Transverse colon (tissue), 4 donors: ENCODE measurements around the gene EVI5. TPM values are rescaled to one million over a fixed set of nuclear protein-coding genes. Genes with fewer than 3 reads are reported as not detected.

Source experiments
- DNase-seq: peaks from one replicate; pipeline ENCODE4 v3.0.0-alpha.2; 2019
- H3K27ac ChIP-seq, 4 donors: fragments of 200-600 bp; sonication (generic); 2 replicates each; pipeline ENCODE4 v1.5.1; 2016 to 2018; ENCODE audit warnings: inconsistent platforms in 4 of 4
- H3K27me3 ChIP-seq: fragments of 200-600 bp; sonication (generic); 2 replicates; pipeline ENCODE4 v1.5.1; 2017; ENCODE audit warnings: inconsistent platforms
- H3K36me3 ChIP-seq, 4 donors: fragments of 200-600 bp; sonication (generic); 2 replicates each; pipeline ENCODE4 v1.5.1; 2017 to 2019; ENCODE audit warnings: inconsistent platforms in 4 of 4
- H3K4me1 ChIP-seq, 4 donors: fragments of 200-600 bp; sonication (generic); 2 replicates each; pipeline ENCODE4 v1.5.1; 2017 to 2020; ENCODE audit warnings: inconsistent platforms in 4 of 4
- H3K4me3 ChIP-seq, 4 donors: fragments of 200-600 bp; sonication (generic); 1 replicate in 1 of 4; 2 replicates in 3 of 4; pipeline versions ENCODE4 v1.5.1 to v1.6.1; 2017 to 2019; ENCODE audit warnings: inconsistent platforms in 4 of 4
- H3K9me3 ChIP-seq, 2 donors: fragments of 200-600 bp; sonication (generic); 2 replicates each; pipeline ENCODE4 v1.5.1; 2017 to 2019; ENCODE audit warnings: inconsistent platforms in 2 of 2
- CTCF ChIP-seq, 5 experiments: fragments of 200-600 bp in 3 of 5; fragments of 450-650 bp in 2 of 5; sonication (generic) in 3 of 5; IDR thresholded peaks; 1 replicate in 2 of 5; 2 replicates in 3 of 5; pipeline ENCODE4 v1.5.1; 2016 to 2017; ENCODE audit warnings: antibody characterized with exemption in 5 of 5, inconsistent platforms in 3 of 5, mild to moderate bottlenecking in 2 of 5, moderate library complexity in 1 of 5
- EP300 ChIP-seq: sonication (generic); formaldehyde crosslinking; IDR thresholded peaks from one replicate; pipeline ENCODE4 v1.6.1; 2017; ENCODE audit warnings: antibody characterized with exemption, low read depth
- POLR2A ChIP-seq: fragments of 450-650 bp; IDR thresholded peaks from one replicate; pipeline ENCODE4 v1.6.1; 2016; ENCODE audit warnings: antibody characterized with exemption, mild to moderate bottlenecking, moderate library complexity
- POLR2AphosphoS5 ChIP-seq, 3 donors: sonication (generic); formaldehyde crosslinking; IDR thresholded peaks; one replicate each; pipeline ENCODE4 v1.6.1; 2016; ENCODE audit warnings: antibody characterized with exemption in 3 of 3
- WGBS, 2 donors: methylation state at CpG; one replicate each; pipeline ENCODE4 v1.1.5; 2018; ENCODE audit warnings: low coverage in 1 of 2; 5-methylcytosine and 5-hydroxymethylcytosine counted together
- in situ Hi-C, 4 donors: fragments of 200-750 bp; cut with MboI; loops; one replicate each; pipeline versions ENCODE4 v1.15.0 to v1.15.1; 2017; ENCODE audit warnings: low sequenced_read_pairs in 3 of 4, low pct_ligation_motif_present in 1 of 4, low pct_unique_long_range_greater_than_20kb in 1 of 4
- intact Hi-C: fragments of 100-400 bp; cut with DNase I; formaldehyde crosslinking; loops from one replicate; pipeline ENCODE4 v1.15.1; 2023; ENCODE audit warnings: low total_unique reads
- total RNA-seq, 4 donors: library from RNA; depleted of rRNA; stranded (reverse); fragments of >200 nt; gene quantifications; one replicate each; pipeline ENCODE4 v1.1.0, GENCODE V29; 2016

Gene EVI5
- total RNA-seq, 4 donors from 2014 or later, result 10.5 to 57.6 (median 15.3) TPM

GRCh38 chr1:92466683-92467352 lies 318.1 kb downstream of the EVI5 start:
- Histone ChIP-seq H3K9me3 (no peaks in the 10 kb centered on the region), H3K27me3 (no peaks in the 10 kb centered on the region), H3K4me3 (no peak overlapping the region), H3K27ac (no peak overlapping the region), H3K36me3 (no peaks in the 10 kb centered on the region), H3K4me1 (peaks cover 0 to 10% (median 4%) of the 10 kb centered on the region in 4 donors)
- TF ChIP-seq POLR2AphosphoS5 (IDR thresholded peaks at IDR 0.05) (no peak), EP300 (no peak), POLR2A (no peak), CTCF (IDR thresholded peaks at IDR 0.05) (no peak)
- in situ Hi-C loops (no loop called here), intact Hi-C loops (no loop called here)
- 78 to 83% methylated on average over 1 of the region's 1 CpG for WGBS, 2 donors
- DNase-seq, result no peak

GRCh38 chr1:92465256-92465647 lies 319.7 kb downstream of the EVI5 start:
- no peak for DNase-seq
- H3K9me3 ChIP-seq, result no peaks in the 10 kb centered on the region
- peaks cover 0 to 10% (median 4%) of the 10 kb centered on the region in 4 donors for H3K4me1 ChIP-seq
- in situ Hi-C loops (no loop called here), intact Hi-C loops (no loop called here)
- TF ChIP-seq POLR2A, result no peak
- TF ChIP-seq EP300, result no peak
- TF ChIP-seq POLR2AphosphoS5 (IDR thresholded peaks at IDR 0.05), result no peak
- TF ChIP-seq CTCF (IDR thresholded peaks at IDR 0.05), result no peak
- H3K4me3 ChIP-seq, result no peak overlapping the region
- WGBS, 2 donors, result 100% methylated on average over 1 of the region's 1 CpG
- H3K27ac ChIP-seq, result no peak overlapping the region
- no peaks in the 10 kb centered on the region for H3K27me3 ChIP-seq
- H3K36me3 ChIP-seq, result no peaks in the 10 kb centered on the region

- 67% methylated on average over 4 of the region's 4 CpGs; no CpG with 5 or more reads in 1 of the 2 donors for WGBS, 2 donors
- peak; percentile 32 for DNase-seq
- H3K27ac ChIP-seq, result no peak overlapping the region
- in situ Hi-C loops, result no loop called here
- H3K4me1 ChIP-seq, result peaks cover 0 to 10% (median 4%) of the 10 kb centered on the region in 4 donors
- H3K36me3 ChIP-seq, result no peaks in the 10 kb centered on the region
- TF ChIP-seq CTCF (IDR thresholded peaks at IDR 0.05), result no peak
- TF ChIP-seq POLR2AphosphoS5 (IDR thresholded peaks at IDR 0.05), result no peak
- TF ChIP-seq EP300, result no peak
- no peak for TF ChIP-seq POLR2A
- intact Hi-C loops, result no loop called here
- no peaks in the 10 kb centered on the region for H3K27me3 ChIP-seq
- no peaks in the 10 kb centered on the region for H3K9me3 ChIP-seq
- H3K4me3 ChIP-seq, result no peak overlapping the region
These were observed 320.2 kb downstream of the EVI5 start for GRCh38 chr1:92464588-92465255.

GRCh38 chr1:92461364-92462097 lies 323.4 kb downstream of the EVI5 start:
- WGBS, 2 donors, result 68 to 69% methylated on average over 5 of the region's 5 CpGs
- no peak for TF ChIP-seq POLR2A
- no peak for TF ChIP-seq EP300
- TF ChIP-seq POLR2AphosphoS5 (IDR thresholded peaks at IDR 0.05), result no peak
- TF ChIP-seq CTCF (IDR thresholded peaks at IDR 0.05), result no peak
- Histone ChIP-seq H3K4me1 (peaks cover 0 to 10% (median 4%) of the 10 kb centered on the region in 4 donors), H3K27ac (no peak overlapping the region), H3K27me3 (no peaks in the 10 kb centered on the region), H3K9me3 (no peaks in the 10 kb centered on the region), H3K4me3 (no peak overlapping the region), H3K36me3 (no peaks in the 10 kb centered on the region)
- DNase-seq, result no peak
- intact Hi-C loops (no loop called here), in situ Hi-C loops (no loop called here)
